DND-41 (cell line): Measurements from ENCODE around the gene ZBTB49.

Experiments
- CTCF ChIP-seq: IDR thresholded peaks from 2 replicates; pipeline ENCODE4 v1.5.1; 2012; ENCODE audit warnings: borderline replicate concordance, low read length, moderate library complexity, mild to moderate bottlenecking; ENCODE audit not compliant: poor library complexity, severe bottlenecking; ENCODE audit errors: extremely low read depth
- EZH2 ChIP-seq: IDR thresholded peaks from 3 replicates; pipeline ENCODE4 v1.6.1; 2012; ENCODE audit warnings: borderline replicate concordance, low read depth, mild to moderate bottlenecking, moderate library complexity, low read length, inconsistent platforms; ENCODE audit not compliant: severe bottlenecking

DNA sequence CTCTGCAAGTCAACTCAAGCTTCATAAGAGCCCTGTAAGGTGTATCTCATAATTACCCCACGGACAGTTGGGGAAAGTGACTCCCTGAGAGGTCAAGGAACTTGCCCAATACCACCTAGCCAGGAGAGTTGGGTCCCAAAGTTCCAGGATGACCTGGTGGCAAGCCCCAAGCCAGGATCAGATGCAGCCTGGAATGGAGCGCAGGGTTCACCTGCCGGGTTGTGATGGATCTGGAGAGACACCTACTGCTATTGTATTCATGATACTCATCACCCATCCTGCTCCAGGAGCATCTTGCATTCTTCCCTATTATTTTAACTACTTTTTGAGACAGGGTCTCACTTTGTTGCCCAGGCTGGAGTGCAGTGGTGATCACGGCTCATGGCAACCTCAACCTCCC, 36.1 kb downstream of the ZBTB49 start:
- TF ChIP-seq CTCF = no peak
- TF ChIP-seq EZH2 = no peak
